ENCODE results near the gene DOCK6. TPM values are rescaled to one million over a fixed set of nuclear protein-coding genes. Genes with fewer than 3 reads are reported as not detected.

Gene DOCK6
- polyA plus RNA-seq, 1 donor from 2014 or later: not detected

DNA sequence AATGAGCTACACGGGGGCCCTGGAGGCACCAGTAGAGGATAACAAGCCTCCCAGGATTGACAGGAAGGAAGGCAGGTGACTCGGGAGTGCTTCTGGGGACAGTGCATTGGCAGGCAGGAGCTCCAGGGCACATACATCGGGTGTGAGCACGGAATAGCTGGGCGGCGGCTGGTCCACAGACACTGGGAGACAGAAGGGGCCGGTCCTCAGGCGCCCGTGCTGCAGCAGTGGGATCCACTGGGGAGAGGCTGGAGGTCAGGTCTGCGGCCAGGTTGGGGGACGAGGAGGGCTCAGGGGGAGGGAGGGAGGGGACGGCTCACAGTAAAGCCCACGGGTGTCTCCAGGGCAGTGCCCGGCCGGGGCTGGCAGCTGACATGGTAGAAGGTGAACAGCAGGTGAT, 25.0 kb downstream of the DOCK6 start:
- no peaks in the 10 kb centered on the region for H3K79me2 ChIP-seq (replicated peaks; ENCODE audit: insufficient read depth, low read length)
- no peak overlapping the region for H3K27ac ChIP-seq (ENCODE audit: low read length)
- no peaks in the 10 kb centered on the region for H3K27me3 ChIP-seq (ENCODE audit: insufficient read depth, low read depth, low read length)
- no peaks in the 10 kb centered on the region for H4K20me1 ChIP-seq (ENCODE audit: insufficient read depth)
- no peak overlapping the region for H3K9ac ChIP-seq (ENCODE audit: low read length)
- no peaks in the 10 kb centered on the region for H3K9me2 ChIP-seq (ENCODE audit: insufficient read depth, low read length)
- no peaks in the 10 kb centered on the region for H3F3A ChIP-seq (ENCODE audit: insufficient read depth, low read length, poor library complexity, severe bottlenecking)
- H3K4me2 ChIP-seq (ENCODE audit: low read length): no peak overlapping the region
- H2AFZ ChIP-seq (ENCODE audit: low read depth, low read length): no peak overlapping the region
- H3K9me3 ChIP-seq (ENCODE audit: low read length): no peaks in the 10 kb centered on the region
- no peaks in the 10 kb centered on the region for H3K36me3 ChIP-seq (ENCODE audit: insufficient read depth, low read length)
- no peak overlapping the region for H3K4me3 ChIP-seq (ENCODE audit: low read length)
- TF ChIP-seq MXI1 (conservative IDR thresholded peaks at IDR 0.05; ENCODE audit: poor library complexity, severe bottlenecking) (no peak), EZH2 (IDR thresholded peaks at IDR 0.05; ENCODE audit: borderline replicate concordance, insufficient read depth, low read length, poor library complexity, severe bottlenecking) (no peak), RAD21 (conservative IDR thresholded peaks at IDR 0.05) (no peak), TAF1 (IDR thresholded peaks at IDR 0.05; ENCODE audit: low read depth) (no peak), SMC3 (conservative IDR thresholded peaks at IDR 0.05; ENCODE audit: poor library complexity) (no peak), POLR2AphosphoS5 (IDR thresholded peaks at IDR 0.05) (no peak), EP300 (conservative IDR thresholded peaks at IDR 0.05; ENCODE audit: poor library complexity, severe bottlenecking) (no peak)
- TF ChIP-seq, protein P1, sequence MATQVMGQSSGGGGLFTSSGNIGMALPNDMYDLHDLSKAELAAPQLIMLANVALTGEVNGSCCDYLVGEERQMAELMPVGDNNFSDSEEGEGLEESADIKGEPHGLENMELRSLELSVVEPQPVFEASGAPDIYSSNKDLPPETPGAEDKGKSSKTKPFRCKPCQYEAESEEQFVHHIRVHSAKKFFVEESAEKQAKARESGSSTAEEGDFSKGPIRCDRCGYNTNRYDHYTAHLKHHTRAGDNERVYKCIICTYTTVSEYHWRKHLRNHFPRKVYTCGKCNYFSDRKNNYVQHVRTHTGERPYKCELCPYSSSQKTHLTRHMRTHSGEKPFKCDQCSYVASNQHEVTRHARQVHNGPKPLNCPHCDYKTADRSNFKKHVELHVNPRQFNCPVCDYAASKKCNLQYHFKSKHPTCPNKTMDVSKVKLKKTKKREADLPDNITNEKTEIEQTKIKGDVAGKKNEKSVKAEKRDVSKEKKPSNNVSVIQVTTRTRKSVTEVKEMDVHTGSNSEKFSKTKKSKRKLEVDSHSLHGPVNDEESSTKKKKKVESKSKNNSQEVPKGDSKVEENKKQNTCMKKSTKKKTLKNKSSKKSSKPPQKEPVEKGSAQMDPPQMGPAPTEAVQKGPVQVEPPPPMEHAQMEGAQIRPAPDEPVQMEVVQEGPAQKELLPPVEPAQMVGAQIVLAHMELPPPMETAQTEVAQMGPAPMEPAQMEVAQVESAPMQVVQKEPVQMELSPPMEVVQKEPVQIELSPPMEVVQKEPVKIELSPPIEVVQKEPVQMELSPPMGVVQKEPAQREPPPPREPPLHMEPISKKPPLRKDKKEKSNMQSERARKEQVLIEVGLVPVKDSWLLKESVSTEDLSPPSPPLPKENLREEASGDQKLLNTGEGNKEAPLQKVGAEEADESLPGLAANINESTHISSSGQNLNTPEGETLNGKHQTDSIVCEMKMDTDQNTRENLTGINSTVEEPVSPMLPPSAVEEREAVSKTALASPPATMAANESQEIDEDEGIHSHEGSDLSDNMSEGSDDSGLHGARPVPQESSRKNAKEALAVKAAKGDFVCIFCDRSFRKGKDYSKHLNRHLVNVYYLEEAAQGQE (IDR thresholded peaks at IDR 0.05; ENCODE audit: borderline replicate concordance): no peak
- TF ChIP-seq, protein P2, sequence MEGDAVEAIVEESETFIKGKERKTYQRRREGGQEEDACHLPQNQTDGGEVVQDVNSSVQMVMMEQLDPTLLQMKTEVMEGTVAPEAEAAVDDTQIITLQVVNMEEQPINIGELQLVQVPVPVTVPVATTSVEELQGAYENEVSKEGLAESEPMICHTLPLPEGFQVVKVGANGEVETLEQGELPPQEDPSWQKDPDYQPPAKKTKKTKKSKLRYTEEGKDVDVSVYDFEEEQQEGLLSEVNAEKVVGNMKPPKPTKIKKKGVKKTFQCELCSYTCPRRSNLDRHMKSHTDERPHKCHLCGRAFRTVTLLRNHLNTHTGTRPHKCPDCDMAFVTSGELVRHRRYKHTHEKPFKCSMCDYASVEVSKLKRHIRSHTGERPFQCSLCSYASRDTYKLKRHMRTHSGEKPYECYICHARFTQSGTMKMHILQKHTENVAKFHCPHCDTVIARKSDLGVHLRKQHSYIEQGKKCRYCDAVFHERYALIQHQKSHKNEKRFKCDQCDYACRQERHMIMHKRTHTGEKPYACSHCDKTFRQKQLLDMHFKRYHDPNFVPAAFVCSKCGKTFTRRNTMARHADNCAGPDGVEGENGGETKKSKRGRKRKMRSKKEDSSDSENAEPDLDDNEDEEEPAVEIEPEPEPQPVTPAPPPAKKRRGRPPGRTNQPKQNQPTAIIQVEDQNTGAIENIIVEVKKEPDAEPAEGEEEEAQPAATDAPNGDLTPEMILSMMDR (IDR thresholded peaks at IDR 0.05; ENCODE audit: poor library complexity, severe bottlenecking): no peak

- Histone ChIP-seq H3K27ac (ENCODE audit: low read length) (no peak overlapping the region), H3F3A (ENCODE audit: insufficient read depth, low read length, poor library complexity, severe bottlenecking) (no peaks in the 10 kb centered on the region), H3K9ac (ENCODE audit: low read length) (no peak overlapping the region), H3K79me2 (replicated peaks; ENCODE audit: insufficient read depth, low read length) (no peaks in the 10 kb centered on the region), H3K27me3 (ENCODE audit: insufficient read depth, low read depth, low read length) (no peaks in the 10 kb centered on the region), H3K9me2 (ENCODE audit: insufficient read depth, low read length) (no peaks in the 10 kb centered on the region), H3K9me3 (ENCODE audit: low read length) (no peaks in the 10 kb centered on the region), H2AFZ (ENCODE audit: low read depth, low read length) (no peak overlapping the region), H3K36me3 (ENCODE audit: insufficient read depth, low read length) (no peaks in the 10 kb centered on the region), H3K4me3 (ENCODE audit: low read length) (no peak overlapping the region), H3K4me2 (ENCODE audit: low read length) (no peak overlapping the region), H4K20me1 (ENCODE audit: insufficient read depth) (no peaks in the 10 kb centered on the region)
- TF ChIP-seq, protein P2 (IDR thresholded peaks at IDR 0.05; ENCODE audit: poor library complexity, severe bottlenecking): no peak
- no peak for TF ChIP-seq POLR2AphosphoS5 (IDR thresholded peaks at IDR 0.05)
Observed at GRCh38 chr19:11236324-11237301, 25.7 kb downstream of the DOCK6 start.

All from neural cell (in vitro differentiated cells).